HCEC 1CT (cell line): ENCODE data around the gene TMLHE.
"Not testable (repeated sequence)": the region's sequence is repeated elsewhere in the genome, so short reads cannot be mapped to it uniquely, and the experiment has no call there.

ENCODE experiments used
- DNase-seq: peaks from one replicate; pipeline ENCODE4 v3.0.0-alpha.2; 2017

The TMLHE gene

DNA sequence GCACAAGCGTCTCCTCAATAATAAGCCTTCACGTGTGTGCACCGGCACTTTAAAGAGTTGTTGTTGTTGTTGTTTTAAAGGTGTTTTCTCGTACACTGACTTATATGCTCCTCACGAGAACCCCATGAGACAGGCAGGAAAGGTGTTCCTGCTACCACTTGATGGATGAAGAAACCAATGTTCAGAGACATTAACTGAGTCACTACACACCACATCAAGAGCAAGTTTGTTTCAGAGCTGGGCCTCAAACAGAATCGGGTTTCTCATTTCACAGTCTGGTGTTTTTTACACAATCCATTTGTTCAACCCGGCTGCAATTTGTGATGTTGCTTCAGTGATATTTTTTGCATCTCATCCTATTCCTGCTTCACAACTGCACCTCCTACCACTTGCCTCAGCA lies 135.6 kb downstream of the TMLHE start:
- DNase-seq, result not testable (repeated sequence)

GRCh38 chrX:155466269-155466938 lies 146.3 kb downstream of the TMLHE start:
- not testable (repeated sequence) for DNase-seq

GRCh38 chrX:155460501-155460900 lies 152.3 kb downstream of the TMLHE start:
- not testable (repeated sequence) for DNase-seq

- not testable (repeated sequence) for DNase-seq
These were observed 154.3 kb downstream of the TMLHE start, which contains the start of gene F8A3 for GRCh38 chrX:155458471-155458870. Gene F8A3, minus strand, starts transcription at chrX:155458620. Its CDS starts 20 bp downstream, at chrX:155458600.

GRCh38 chrX:155457761-155458447 lies 154.8 kb downstream of the TMLHE start:
- DNase-seq, result not testable (repeated sequence)

DNA sequence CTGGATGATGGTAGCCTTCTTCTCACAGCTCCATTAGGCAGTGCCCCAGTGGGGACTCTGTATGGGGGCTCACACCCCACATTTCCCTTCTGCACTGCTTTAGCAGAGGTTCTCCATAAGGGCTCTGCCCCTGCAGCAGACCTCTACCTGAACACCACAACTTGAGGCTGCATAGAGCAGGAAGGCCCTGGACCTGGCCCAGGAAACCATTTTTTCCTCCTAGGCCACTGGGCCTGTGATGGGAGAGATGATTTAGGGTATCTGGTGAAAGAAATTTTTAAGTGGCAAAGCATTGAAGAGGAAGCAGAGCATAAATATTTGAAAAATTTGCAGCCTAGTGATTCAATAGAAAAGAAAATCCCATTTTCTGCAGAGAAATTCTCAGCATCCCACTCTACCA lies 171.7 kb downstream of the TMLHE start:
- DNase-seq, result no peak
